Lung microvascular endothelial cell (primary cell): ENCODE results near the gene MCM6. TPM values are rescaled to one million over a fixed set of nuclear protein-coding genes. Genes with fewer than 3 reads are reported as not detected.

Source experiments
- DNase-seq, 2 donors: peaks; one replicate each; pipeline versions ENCODE4 v3.0.0 to v3.0.0-alpha.2; 2010; ENCODE audit warnings: low read depth in 2 of 2
- total RNA-seq: library from RNA; depleted of rRNA; stranded (reverse); fragments of >200 nt; gene quantifications from 2 replicates; pipeline ENCODE4 v1.2.1, GENCODE V29; 2014

MCM6 gene
- total RNA-seq, 1 donor from 2014 or later, result 7.5 TPM

- no peak for DNase-seq
These were observed 13.0 kb downstream of the MCM6 start for GRCh38 chr2:135863233-135863632.

GRCh38 chr2:135862718-135863117, 13.5 kb downstream of the MCM6 start:
- no peak for DNase-seq

GRCh38 chr2:135853401-135853800, 22.8 kb downstream of the MCM6 start:
- no peak for DNase-seq

- DNase-seq, result no peak
These were observed 24.4 kb downstream of the MCM6 start for GRCh38 chr2:135851858-135852257.

- DNase-seq, result no peak
These were observed 25.2 kb downstream of the MCM6 start for GRCh38 chr2:135850892-135851668.

GRCh38 chr2:135849087-135849486, 27.2 kb downstream of the MCM6 start:
- no peak for DNase-seq

GRCh38 chr2:135845997-135846396, 30.2 kb downstream of the MCM6 start:
- no peak for DNase-seq

GRCh38 chr2:135845257-135845656, 31.0 kb downstream of the MCM6 start:
- DNase-seq, result no peak

GRCh38 chr2:135844301-135844895, 31.8 kb downstream of the MCM6 start:
- no peak for DNase-seq

- no peak for DNase-seq
These were observed 32.6 kb downstream of the MCM6 start for GRCh38 chr2:135843671-135844070.

GRCh38 chr2:135840601-135841000, 35.6 kb downstream of the MCM6 start:
- DNase-seq, result peak; percentile 37 to 66

- DNase-seq, result peak; percentile 60 to 63
These were observed 36.5 kb downstream of the MCM6 start for GRCh38 chr2:135839713-135840112.

- no peak for DNase-seq
These were observed 37.7 kb downstream of the MCM6 start for GRCh38 chr2:135838502-135838901.

- DNase-seq, result no peak
These were observed 39.5 kb downstream of the MCM6 start, which contains the start of gene LCT for GRCh38 chr2:135836596-135837270. TSS of gene LCT (minus strand) at chr2:135837184. CDS start at chr2:135837169, 15 bp downstream.

GRCh38 chr2:135832891-135833290, 43.4 kb downstream of the MCM6 start:
- no peak for DNase-seq

- DNase-seq, result no peak
These were observed 44.9 kb downstream of the MCM6 start for GRCh38 chr2:135831180-135831812.

GRCh38 chr2:135829378-135830135, 46.7 kb downstream of the MCM6 start:
- DNase-seq, result no peak

GRCh38 chr2:135826544-135826943, 49.7 kb downstream of the MCM6 start:
- no peak for DNase-seq

- peak in 1 of 2 donors; percentile 9 for DNase-seq
These were observed 50.6 kb downstream of the MCM6 start for GRCh38 chr2:135825550-135826176.

GRCh38 chr2:135825131-135825530, 51.1 kb downstream of the MCM6 start:
- DNase-seq, result no peak

- no peak for DNase-seq
These were observed 53.4 kb downstream of the MCM6 start for GRCh38 chr2:135822855-135823254.
